Panc1 (cell line): ENCODE measurements around the gene RBP5. TPM values are rescaled to one million over a fixed set of nuclear protein-coding genes. Genes with fewer than 3 reads are reported as not detected.
A peak's percentile ranks its signal among the peaks of the same experiment; 100 is the strongest.

Experiments
- ATAC-seq: fragments of 200-7000 bp; cut with Tn5 transposase; 2 replicates; pipeline ENCODE4 v1.9.1; 2020; ENCODE audit warnings: mild to moderate bottlenecking, moderate library complexity
- BruUV-seq: library from RNA; stranded (reverse); fragments of 400-500 nt; replicated peaks from 2 replicates; lab custom pipeline; 2021; lab: Mats Ljungman, UMichigan
- CTCF ChIA-PET: fragments of 300-600 bp; sonication (Branson Sonifier 250); formaldehyde crosslinking; loops from one replicate; lab custom pipeline; 2022; ENCODE audit warnings: antibody characterized with exemption; lab: Charles Lee
- POLR2A ChIA-PET: fragments of 300-600 bp; sonication (Branson Sonifier 250); formaldehyde crosslinking; loops from one replicate; lab custom pipeline; 2022; ENCODE audit warnings: antibody characterized with exemption; lab: Charles Lee
- DNase-seq: peaks from one replicate; pipeline ENCODE4 v3.0.0-alpha.2; 2010; ENCODE audit warnings: low read depth, low spot score
- H3K27ac ChIP-seq: 2 replicates; pipeline ENCODE4 v1.5.1; 2011; ENCODE audit warnings: mild to moderate bottlenecking, low read length, inconsistent platforms
- H3K27me3 ChIP-seq: fragments of 200-500 bp; sonication (Bioruptor generic); 2 replicates; pipeline ENCODE4 v1.6.0; 2014; ENCODE audit warnings: low read length, inconsistent platforms; ENCODE audit not compliant: control insufficient read depth, insufficient read depth
- H3K36me3 ChIP-seq: fragments of 200-500 bp; sonication (Bioruptor generic); 2 replicates; pipeline ENCODE4 v1.5.1; 2014; ENCODE audit warnings: inconsistent platforms, mild to moderate bottlenecking, low read length, moderate library complexity; ENCODE audit not compliant: control insufficient read depth, insufficient read depth
- H3K4me1 ChIP-seq: 2 replicates; pipeline ENCODE4 v1.5.1; 2011; ENCODE audit warnings: inconsistent platforms, mild to moderate bottlenecking, low read length, moderate library complexity; ENCODE audit not compliant: control insufficient read depth, insufficient read depth
- H3K4me3 ChIP-seq, 2 experiments: 2 replicates each; pipeline ENCODE4 v1.5.1; 2011 to 2012; ENCODE audit warnings: low read depth in 2 of 2, low read length in 2 of 2, mild to moderate bottlenecking in 2 of 2, inconsistent platforms in 1 of 2, moderate library complexity in 1 of 2
- H3K9me3 ChIP-seq: fragments of 200-500 bp; sonication (Bioruptor generic); 2 replicates; pipeline ENCODE4 v1.5.1; 2014; ENCODE audit warnings: low read depth, mild to moderate bottlenecking, inconsistent platforms, low read length, moderate library complexity; ENCODE audit not compliant: control insufficient read depth, insufficient read depth
- POLR2AphosphoS5 ChIP-seq: IDR thresholded peaks from 2 replicates; pipeline ENCODE4 v1.6.1; 2012; ENCODE audit warnings: mild to moderate bottlenecking, low read depth, low read length, moderate library complexity
- REST ChIP-seq, 2 experiments: IDR thresholded peaks; 2 replicates each; pipeline ENCODE4 v1.6.1; 2011 to 2012; ENCODE audit warnings: low read depth in 2 of 2, control low read depth in 1 of 2, low read length in 1 of 2, mild to moderate bottlenecking in 1 of 2, moderate library complexity in 1 of 2; ENCODE audit not compliant: insufficient read depth in 1 of 2
- SIN3A ChIP-seq: IDR thresholded peaks from 2 replicates; pipeline ENCODE4 v1.6.1; 2012; ENCODE audit warnings: low read depth, mild to moderate bottlenecking, low read length, moderate library complexity, borderline replicate concordance; ENCODE audit not compliant: insufficient read depth
- TCF7L2 ChIP-seq: IDR thresholded peaks from 2 replicates; pipeline ENCODE4 v1.6.1; 2011; ENCODE audit warnings: mild to moderate bottlenecking, low read depth, low read length, inconsistent platforms
- in situ Hi-C: cut with HindIII; loops from 2 replicates; pipeline ENCODE4 v1.10.0; 2016; ENCODE audit warnings: low sequenced_read_pairs, low pct_unique_long_range_greater_than_20kb
- intact Hi-C: fragments of 100-400 bp; cut with micrococcal nuclease; formaldehyde crosslinking; loops from one replicate; pipeline ENCODE4 v1.10.0; 2022; ENCODE audit not compliant: unreplicated experiment
- total RNA-seq: library from RNA; stranded (reverse); gene quantifications from one replicate; pipeline ENCODE4 v1.2.1, GENCODE V29; 2021; ENCODE audit not compliant: unreplicated experiment
- TF ChIP-seq, protein P1 (sequence below): fragments of 450-650 bp; IDR thresholded peaks from 2 replicates; pipeline ENCODE4 v1.5.1; 2017; ENCODE audit warnings: mild to moderate bottlenecking

RBP5 gene
- total RNA-seq, 1 experiment from 2014 or later = not detected

- in situ Hi-C loops (no loop called here), intact Hi-C loops (no loop called here)
- no peaks in the 10 kb centered on the region for H3K9me3 ChIP-seq
- no peaks in the 10 kb centered on the region for H3K36me3 ChIP-seq
- DNase-seq (no peak), ATAC-seq (peak; percentile 58; the same call in 1 of the 2 replicates)
- no peak overlapping the region for H3K4me3 ChIP-seq
- TF ChIP-seq TCF7L2 (no peak), POLR2AphosphoS5 (no peak), SIN3A (no peak), REST (IDR thresholded peaks at IDR 0.05; ENCODE audit: insufficient read depth in 1 of 2, low read depth in 2 of 2, low read length in 1 of 2) (no peak)
- TF ChIP-seq, protein P1, sequence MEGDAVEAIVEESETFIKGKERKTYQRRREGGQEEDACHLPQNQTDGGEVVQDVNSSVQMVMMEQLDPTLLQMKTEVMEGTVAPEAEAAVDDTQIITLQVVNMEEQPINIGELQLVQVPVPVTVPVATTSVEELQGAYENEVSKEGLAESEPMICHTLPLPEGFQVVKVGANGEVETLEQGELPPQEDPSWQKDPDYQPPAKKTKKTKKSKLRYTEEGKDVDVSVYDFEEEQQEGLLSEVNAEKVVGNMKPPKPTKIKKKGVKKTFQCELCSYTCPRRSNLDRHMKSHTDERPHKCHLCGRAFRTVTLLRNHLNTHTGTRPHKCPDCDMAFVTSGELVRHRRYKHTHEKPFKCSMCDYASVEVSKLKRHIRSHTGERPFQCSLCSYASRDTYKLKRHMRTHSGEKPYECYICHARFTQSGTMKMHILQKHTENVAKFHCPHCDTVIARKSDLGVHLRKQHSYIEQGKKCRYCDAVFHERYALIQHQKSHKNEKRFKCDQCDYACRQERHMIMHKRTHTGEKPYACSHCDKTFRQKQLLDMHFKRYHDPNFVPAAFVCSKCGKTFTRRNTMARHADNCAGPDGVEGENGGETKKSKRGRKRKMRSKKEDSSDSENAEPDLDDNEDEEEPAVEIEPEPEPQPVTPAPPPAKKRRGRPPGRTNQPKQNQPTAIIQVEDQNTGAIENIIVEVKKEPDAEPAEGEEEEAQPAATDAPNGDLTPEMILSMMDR = no peak
- H3K27ac ChIP-seq = no peak overlapping the region
- CTCF ChIA-PET = interaction anchor here (0.5 to 0.6 kb wide), 2 partner anchors 100 to 1496 kb away, joined by 4 to 5 read pairs; no protein-coding TSS in a partner anchor
- BruUV-seq = no TSS peak
- no peaks in the 10 kb centered on the region for H3K4me1 ChIP-seq
- POLR2A ChIA-PET = no interaction called here
- no peaks in the 10 kb centered on the region for H3K27me3 ChIP-seq
Measured at GRCh38 chr12:7158781-7159609, 30.3 kb upstream of the RBP5 start.

DNA sequence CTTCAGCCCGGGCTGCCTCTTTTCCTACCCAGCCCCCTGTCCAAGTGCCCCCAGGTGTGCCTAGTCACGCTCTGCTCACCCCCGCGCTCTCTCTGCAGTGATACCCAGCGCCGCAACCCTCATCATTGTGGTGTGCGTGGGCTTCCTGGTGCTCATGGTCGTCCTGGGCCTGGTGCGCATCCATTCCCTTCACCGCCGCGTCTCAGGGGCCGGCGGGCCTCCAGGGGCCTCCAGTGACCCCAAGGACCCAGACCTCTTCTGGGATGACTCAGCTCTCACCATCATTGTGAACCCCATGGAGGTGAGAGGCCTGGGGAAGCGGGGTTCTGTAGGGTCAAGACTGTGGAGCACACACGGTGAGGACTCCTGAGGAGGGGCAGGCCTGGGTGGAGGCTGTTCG lies 28.7 kb upstream of the RBP5 start:
- CTCF ChIA-PET = no interaction called here
- intact Hi-C loops (no loop called here), in situ Hi-C loops (no loop called here)
- no peaks in the 10 kb centered on the region for H3K27me3 ChIP-seq
- TF ChIP-seq TCF7L2 (no peak), POLR2AphosphoS5 (no peak), SIN3A (no peak), REST (IDR thresholded peaks at IDR 0.05; ENCODE audit: insufficient read depth in 1 of 2, low read depth in 2 of 2, low read length in 1 of 2) (no peak)
- TF ChIP-seq, protein P1 = no peak
- BruUV-seq = no TSS peak
- DNase-seq = no peak
- no peak overlapping the region for H3K27ac ChIP-seq
- H3K4me3 ChIP-seq = no peak overlapping the region
- no peaks in the 10 kb centered on the region for H3K4me1 ChIP-seq
- POLR2A ChIA-PET = no interaction called here
- no peak for ATAC-seq
- no peaks in the 10 kb centered on the region for H3K9me3 ChIP-seq
- H3K36me3 ChIP-seq = no peaks in the 10 kb centered on the region
